Measurements from ENCODE around the gene HSPB3. TPM values are rescaled to one million over a fixed set of nuclear protein-coding genes. Genes with fewer than 3 reads are reported as not detected.

HSPB3 gene
- total RNA-seq, 1 donor from 2014 or later = not detected

DNA sequence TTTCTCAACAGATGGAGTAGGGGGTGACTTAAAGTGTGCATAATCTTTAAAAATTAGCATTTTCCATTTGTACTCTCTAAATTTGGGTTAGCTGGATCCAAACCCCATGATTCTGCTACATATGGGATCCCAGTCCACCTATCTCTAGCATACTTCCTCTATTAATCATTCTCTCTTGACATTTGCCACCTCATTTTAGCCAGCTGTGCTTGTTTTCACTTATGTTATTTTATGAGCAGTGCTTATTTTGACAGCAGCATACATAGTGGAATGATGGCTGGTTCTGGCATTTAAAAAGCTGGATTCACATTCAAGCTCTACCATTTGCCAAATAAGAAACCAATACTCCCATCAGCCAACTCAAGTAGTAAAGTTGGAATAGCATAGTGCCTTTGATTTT, 39.5 kb downstream of the HSPB3 start:
- H3K4me1 Mint-ChIP-seq (ENCODE audit: low read depth) = no peaks in the 10 kb centered on the region
- peaks cover 16% of the 10 kb centered on the region for H3K27me3 Mint-ChIP-seq (ENCODE audit: low read depth)
- DNase-seq (ENCODE audit: low spot score) = no peak
- intact Hi-C loops (cut with micrococcal nuclease) = no loop called here
- H3K9me3 Mint-ChIP-seq = peaks cover 4% of the 10 kb centered on the region
- H3K36me3 Mint-ChIP-seq (ENCODE audit: low read depth) = no peaks in the 10 kb centered on the region
- H3K27ac Mint-ChIP-seq = no peak overlapping the region
- H3K4me3 Mint-ChIP-seq (ENCODE audit: low read depth) = no peak overlapping the region

Other genes with a start within 250 kb of the HSPB3 start
- gene ARL15, start 145.1 kb upstream of the HSPB3 start, total RNA-seq = 6.0 and 6.8 TPM in 2 replicates
- gene SNX18, start 62.1 kb downstream of the HSPB3 start, total RNA-seq = 13.3 and 13.4 TPM in 2 replicates

Data from activated T-helper 2 cell treated with anti-CD3 and anti-CD28 coated beads, Interferon-gamma antibody, Interleukin-2, Interleukin-4, amounts not matched to agents 10 μg/mL and 5 μg/mL and 100 μg/mL, durations not matched to agents 14 hours and 24 hours and 36 hours (primary cell).